NCI-H187 (cell line): Measurements from ENCODE around the gene PWWP2B.

Source experiments
- DNase-seq, 2 experiments: peaks; one replicate each; lab custom pipeline; 2025; lab: John Stamatoyannopoulos, UW

PWWP2B gene

GRCh38 chr10:132394936-132395703 is 1.9 kb upstream of the PWWP2B start:
- DNase-seq = no peak

GRCh38 chr10:132395704-132396493 is 1.1 kb upstream of the PWWP2B start:
- no peak for DNase-seq

- no peak for DNase-seq
Observed at GRCh38 chr10:132396494-132397035, 435 bp upstream of the PWWP2B start.

GRCh38 chr10:132397671-132398565 is 918 bp downstream of the PWWP2B start:
- DNase-seq = peak in 1 of 2 experiments; percentile 24

GRCh38 chr10:132398566-132398991 is 1.6 kb downstream of the PWWP2B start:
- no peak for DNase-seq

GRCh38 chr10:132399117-132400035 is 2.4 kb downstream of the PWWP2B start:
- DNase-seq = no peak

GRCh38 chr10:132400041-132400546 is 3.1 kb downstream of the PWWP2B start:
- no peak for DNase-seq

GRCh38 chr10:132400547-132401151 is 3.6 kb downstream of the PWWP2B start:
- DNase-seq = no peak

- DNase-seq = no peak
Observed at GRCh38 chr10:132401401-132402118, 4.6 kb downstream of the PWWP2B start.

- DNase-seq = no peak
Observed at GRCh38 chr10:132402781-132403241, 5.8 kb downstream of the PWWP2B start.

- no peak for DNase-seq
Observed at GRCh38 chr10:132403511-132404168, 6.6 kb downstream of the PWWP2B start.

- DNase-seq = no peak
Observed at GRCh38 chr10:132404169-132404880, 7.3 kb downstream of the PWWP2B start.

- no peak for DNase-seq
Observed at GRCh38 chr10:132404911-132405462, 8.0 kb downstream of the PWWP2B start.

- no peak for DNase-seq
Observed at GRCh38 chr10:132405463-132405991, 8.5 kb downstream of the PWWP2B start.

GRCh38 chr10:132406181-132406580 is 9.2 kb downstream of the PWWP2B start:
- no peak for DNase-seq

GRCh38 chr10:132406750-132407149 is 9.8 kb downstream of the PWWP2B start:
- no peak for DNase-seq

GRCh38 chr10:132407243-132407746 is 10.3 kb downstream of the PWWP2B start:
- no peak for DNase-seq
